Suprapubic skin (tissue), 4 donors: ENCODE data around the gene PLEKHG4B. TPM values are rescaled to one million over a fixed set of nuclear protein-coding genes. Genes with fewer than 3 reads are reported as not detected.
"Not testable (repeated sequence)": the region's sequence is repeated elsewhere in the genome, so short reads cannot be mapped to it uniquely, and the experiment has no call there.

ENCODE experiments used
- DNase-seq, 2 donors: peaks; one replicate each; pipeline ENCODE4 v3.0.0-alpha.2; 2019; ENCODE audit warnings: low spot score in 2 of 2
- H3K27ac ChIP-seq: fragments of 200-600 bp; sonication (generic); one replicate; pipeline ENCODE4 v1.5.1; 2019
- H3K27me3 ChIP-seq: fragments of 200-600 bp; sonication (generic); one replicate; pipeline ENCODE4 v1.5.1; 2019
- H3K36me3 ChIP-seq: fragments of 200-600 bp; sonication (generic); one replicate; pipeline ENCODE4 v1.5.1; 2019
- H3K4me1 ChIP-seq: fragments of 200-600 bp; sonication (generic); one replicate; pipeline ENCODE4 v1.5.1; 2019
- H3K4me3 ChIP-seq: fragments of 200-600 bp; sonication (generic); one replicate; pipeline ENCODE4 v1.5.1; 2019; ENCODE audit warnings: mild to moderate bottlenecking
- H3K9me3 ChIP-seq: fragments of 200-600 bp; sonication (generic); one replicate; pipeline ENCODE4 v1.5.1; 2019
- CTCF ChIP-seq, 2 donors: fragments of 200-600 bp in 1 of 2; fragments of 450-650 bp in 1 of 2; sonication (generic) in 1 of 2; IDR thresholded peaks; one replicate each; pipeline ENCODE4 v1.5.1; 2016 to 2019; ENCODE audit warnings: antibody characterized with exemption in 2 of 2, mild to moderate bottlenecking in 1 of 2, moderate library complexity in 1 of 2
- EP300 ChIP-seq: sonication (generic); formaldehyde crosslinking; IDR thresholded peaks from one replicate; pipeline ENCODE4 v1.6.1; 2017; ENCODE audit warnings: antibody characterized with exemption
- POLR2A ChIP-seq, 2 donors: fragments of 450-650 bp; IDR thresholded peaks; one replicate each; pipeline ENCODE4 v1.6.1; 2017; ENCODE audit warnings: antibody characterized with exemption in 2 of 2, mild to moderate bottlenecking in 2 of 2, moderate library complexity in 2 of 2
- POLR2AphosphoS5 ChIP-seq, 3 donors: sonication (generic); formaldehyde crosslinking; IDR thresholded peaks; one replicate each; pipeline ENCODE4 v1.6.1; 2017; ENCODE audit warnings: antibody characterized with exemption in 3 of 3
- WGBS: methylation state at CpG from one replicate; pipeline ENCODE4 v1.1.5; 2018; 5-methylcytosine and 5-hydroxymethylcytosine counted together
- total RNA-seq, 4 donors: library from RNA; depleted of rRNA; stranded (reverse); fragments of >200 nt; gene quantifications; one replicate each; pipeline ENCODE4 v1.1.0, GENCODE V29; 2016

The PLEKHG4B gene
- total RNA-seq, 4 donors from 2014 or later: 0.45 to 2.4 (median 1.2) TPM

GRCh38 chr5:194102-194501, 102.1 kb downstream of the PLEKHG4B start:
- Histone ChIP-seq H3K27me3 (peaks cover 23% of the 10 kb centered on the region), H3K4me1 (peaks cover 16% of the 10 kb centered on the region), H3K36me3 (no peaks in the 10 kb centered on the region), H3K9me3 (no peaks in the 10 kb centered on the region), H3K4me3 (no peak overlapping the region), H3K27ac (no peak overlapping the region)
- DNase-seq: peak in 1 of 2 donors; percentile 78
- no peak for TF ChIP-seq EP300
- no peak for TF ChIP-seq POLR2A (IDR thresholded peaks at IDR 0.05)
- TF ChIP-seq CTCF (IDR thresholded peaks at IDR 0.05): no peak
- TF ChIP-seq POLR2AphosphoS5 (IDR thresholded peaks at IDR 0.05): no peak
- 89% methylated on average over 15 of the region's 15 CpGs for WGBS

- 93% methylated on average over 30 of the region's 36 CpGs for WGBS
- Histone ChIP-seq H3K27ac (no peak overlapping the region), H3K27me3 (peaks cover 23% of the 10 kb centered on the region), H3K36me3 (no peaks in the 10 kb centered on the region), H3K9me3 (no peaks in the 10 kb centered on the region), H3K4me1 (peaks cover 16% of the 10 kb centered on the region), H3K4me3 (no peak overlapping the region)
- peak in 1 of 2 donors; percentile 76 for DNase-seq
- TF ChIP-seq POLR2A (IDR thresholded peaks at IDR 0.05) (no peak), POLR2AphosphoS5 (IDR thresholded peaks at IDR 0.05) (no peak), EP300 (no peak), CTCF (IDR thresholded peaks at IDR 0.05) (no peak)
Measured at GRCh38 chr5:194603-195209, 102.7 kb downstream of the PLEKHG4B start.

- H3K4me1 ChIP-seq: peaks cover 16% of the 10 kb centered on the region
- no peak overlapping the region for H3K27ac ChIP-seq
- H3K4me3 ChIP-seq: no peak overlapping the region
- 83% methylated on average over 25 of the region's 33 CpGs for WGBS
- peaks cover 23% of the 10 kb centered on the region for H3K27me3 ChIP-seq
- DNase-seq: peak in 1 of 2 donors; percentile 74
- no peaks in the 10 kb centered on the region for H3K9me3 ChIP-seq
- TF ChIP-seq EP300 (no peak), CTCF (IDR thresholded peaks at IDR 0.05) (no peak), POLR2A (IDR thresholded peaks at IDR 0.05) (no peak), POLR2AphosphoS5 (IDR thresholded peaks at IDR 0.05) (no peak)
- H3K36me3 ChIP-seq: no peaks in the 10 kb centered on the region
Measured at GRCh38 chr5:195401-196160, 103.6 kb downstream of the PLEKHG4B start.

- WGBS: 72% methylated on average over 4 of the region's 10 CpGs
- H3K27me3 ChIP-seq: peaks cover 15% of the 10 kb centered on the region
- TF ChIP-seq POLR2AphosphoS5 (IDR thresholded peaks at IDR 0.05) (no peak), POLR2A (IDR thresholded peaks at IDR 0.05) (no peak), EP300 (no peak)
- H3K4me1 ChIP-seq: peaks cover 9% of the 10 kb centered on the region
- no peaks in the 10 kb centered on the region for H3K9me3 ChIP-seq
- DNase-seq: peak in 1 of 2 donors; percentile 66
- no peak overlapping the region for H3K27ac ChIP-seq
- no peak overlapping the region for H3K4me3 ChIP-seq
- H3K36me3 ChIP-seq: no peaks in the 10 kb centered on the region
Measured at GRCh38 chr5:196350-196749, 104.4 kb downstream of the PLEKHG4B start.

- H3K9me3 ChIP-seq, H3K27ac ChIP-seq, H3K4me3 ChIP-seq, H3K27me3 ChIP-seq, H3K4me1 ChIP-seq, H3K36me3 ChIP-seq: not testable (repeated sequence)
- 40% methylated on average over 18 of the region's 18 CpGs for WGBS
- DNase-seq: peak in 1 of 2 donors; percentile 49
Measured at GRCh38 chr5:197031-197430, 105.1 kb downstream of the PLEKHG4B start.

GRCh38 chr5:197892-198489, 106.0 kb downstream of the PLEKHG4B start:
- H3K36me3 ChIP-seq: peaks cover 2% of the 10 kb centered on the region
- H3K4me1 ChIP-seq: peaks cover 4% of the 10 kb centered on the region
- no peak overlapping the region for H3K4me3 ChIP-seq
- 89% methylated on average over 10 of the region's 12 CpGs for WGBS
- no peaks in the 10 kb centered on the region for H3K27me3 ChIP-seq
- TF ChIP-seq EP300 (no peak), POLR2AphosphoS5 (IDR thresholded peaks at IDR 0.05) (no peak), CTCF (IDR thresholded peaks at IDR 0.05) (no peak), POLR2A (IDR thresholded peaks at IDR 0.05) (no peak)
- DNase-seq: peak in 1 of 2 donors; percentile 60
- no peak overlapping the region for H3K27ac ChIP-seq
- H3K9me3 ChIP-seq: no peaks in the 10 kb centered on the region
